ENCODE results near the gene PCBP3.

DNA sequence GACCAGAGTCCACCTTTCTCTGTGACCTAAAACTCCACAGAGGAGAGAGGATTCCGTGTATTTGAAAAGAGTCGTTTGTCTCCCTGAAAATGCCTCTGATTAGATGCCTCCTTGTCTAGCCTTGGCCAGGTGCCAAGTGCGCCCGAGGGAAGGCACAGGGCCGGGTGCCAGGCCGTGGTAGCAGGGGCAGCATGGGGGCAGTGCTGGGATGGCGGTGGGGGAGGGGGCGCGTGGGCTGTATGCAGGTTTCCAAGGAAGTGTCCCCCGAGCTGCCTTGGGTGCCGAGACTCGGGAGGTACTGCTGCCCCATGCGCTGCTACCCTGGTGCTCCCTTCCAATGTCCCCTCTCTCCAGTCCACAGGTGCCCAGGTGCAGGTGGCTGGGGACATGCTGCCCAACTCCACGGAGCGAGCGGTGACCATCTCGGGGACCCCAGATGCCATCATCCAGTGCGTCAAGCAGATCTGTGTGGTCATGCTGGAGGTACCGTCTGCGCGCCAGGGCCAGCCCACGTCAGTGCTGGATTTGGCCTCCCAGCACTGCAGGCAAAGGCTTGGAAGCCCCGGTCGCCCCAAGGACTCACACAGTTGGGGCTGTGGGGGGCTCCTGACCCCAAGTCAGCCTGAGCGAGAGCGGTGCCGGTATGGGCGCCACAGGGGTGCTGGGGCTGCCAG lies 267.2 kb downstream of the PCBP3 start:
- TF ChIP-seq, protein P1, sequence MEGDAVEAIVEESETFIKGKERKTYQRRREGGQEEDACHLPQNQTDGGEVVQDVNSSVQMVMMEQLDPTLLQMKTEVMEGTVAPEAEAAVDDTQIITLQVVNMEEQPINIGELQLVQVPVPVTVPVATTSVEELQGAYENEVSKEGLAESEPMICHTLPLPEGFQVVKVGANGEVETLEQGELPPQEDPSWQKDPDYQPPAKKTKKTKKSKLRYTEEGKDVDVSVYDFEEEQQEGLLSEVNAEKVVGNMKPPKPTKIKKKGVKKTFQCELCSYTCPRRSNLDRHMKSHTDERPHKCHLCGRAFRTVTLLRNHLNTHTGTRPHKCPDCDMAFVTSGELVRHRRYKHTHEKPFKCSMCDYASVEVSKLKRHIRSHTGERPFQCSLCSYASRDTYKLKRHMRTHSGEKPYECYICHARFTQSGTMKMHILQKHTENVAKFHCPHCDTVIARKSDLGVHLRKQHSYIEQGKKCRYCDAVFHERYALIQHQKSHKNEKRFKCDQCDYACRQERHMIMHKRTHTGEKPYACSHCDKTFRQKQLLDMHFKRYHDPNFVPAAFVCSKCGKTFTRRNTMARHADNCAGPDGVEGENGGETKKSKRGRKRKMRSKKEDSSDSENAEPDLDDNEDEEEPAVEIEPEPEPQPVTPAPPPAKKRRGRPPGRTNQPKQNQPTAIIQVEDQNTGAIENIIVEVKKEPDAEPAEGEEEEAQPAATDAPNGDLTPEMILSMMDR (conservative IDR thresholded peaks at IDR 0.05) = no peak
- no peak for TF ChIP-seq EZH2 (IDR thresholded peaks at IDR 0.05; ENCODE audit: low read depth)
